Panc1 (cell line): ENCODE data around the gene TCF3. TPM values are rescaled to one million over a fixed set of nuclear protein-coding genes. Genes with fewer than 3 reads are reported as not detected.

Experiments
- ATAC-seq: fragments of 200-7000 bp; cut with Tn5 transposase; 2 replicates; pipeline ENCODE4 v1.9.1; 2020; ENCODE audit warnings: mild to moderate bottlenecking, moderate library complexity
- BruUV-seq: library from RNA; stranded (reverse); fragments of 400-500 nt; replicated peaks from 2 replicates; lab custom pipeline; 2021; lab: Mats Ljungman, UMichigan
- CTCF ChIA-PET: fragments of 300-600 bp; sonication (Branson Sonifier 250); formaldehyde crosslinking; loops from one replicate; lab custom pipeline; 2022; ENCODE audit warnings: antibody characterized with exemption; lab: Charles Lee
- POLR2A ChIA-PET: fragments of 300-600 bp; sonication (Branson Sonifier 250); formaldehyde crosslinking; loops from one replicate; lab custom pipeline; 2022; ENCODE audit warnings: antibody characterized with exemption; lab: Charles Lee
- DNase-seq: peaks from one replicate; pipeline ENCODE4 v3.0.0-alpha.2; 2010; ENCODE audit warnings: low read depth, low spot score
- H3K27ac ChIP-seq: 2 replicates; pipeline ENCODE4 v1.5.1; 2011; ENCODE audit warnings: mild to moderate bottlenecking, low read length, inconsistent platforms
- H3K27me3 ChIP-seq: fragments of 200-500 bp; sonication (Bioruptor generic); 2 replicates; pipeline ENCODE4 v1.6.0; 2014; ENCODE audit warnings: low read length, inconsistent platforms; ENCODE audit not compliant: control insufficient read depth, insufficient read depth
- H3K36me3 ChIP-seq: fragments of 200-500 bp; sonication (Bioruptor generic); 2 replicates; pipeline ENCODE4 v1.5.1; 2014; ENCODE audit warnings: inconsistent platforms, mild to moderate bottlenecking, low read length, moderate library complexity; ENCODE audit not compliant: control insufficient read depth, insufficient read depth
- H3K4me1 ChIP-seq: 2 replicates; pipeline ENCODE4 v1.5.1; 2011; ENCODE audit warnings: inconsistent platforms, mild to moderate bottlenecking, low read length, moderate library complexity; ENCODE audit not compliant: control insufficient read depth, insufficient read depth
- H3K4me3 ChIP-seq, 2 experiments: 2 replicates each; pipeline ENCODE4 v1.5.1; 2011 to 2012; ENCODE audit warnings: low read depth in 2 of 2, low read length in 2 of 2, mild to moderate bottlenecking in 2 of 2, inconsistent platforms in 1 of 2, moderate library complexity in 1 of 2
- H3K9me3 ChIP-seq: fragments of 200-500 bp; sonication (Bioruptor generic); 2 replicates; pipeline ENCODE4 v1.5.1; 2014; ENCODE audit warnings: low read depth, mild to moderate bottlenecking, inconsistent platforms, low read length, moderate library complexity; ENCODE audit not compliant: control insufficient read depth, insufficient read depth
- POLR2AphosphoS5 ChIP-seq: IDR thresholded peaks from 2 replicates; pipeline ENCODE4 v1.6.1; 2012; ENCODE audit warnings: mild to moderate bottlenecking, low read depth, low read length, moderate library complexity
- SIN3A ChIP-seq: IDR thresholded peaks from 2 replicates; pipeline ENCODE4 v1.6.1; 2012; ENCODE audit warnings: low read depth, mild to moderate bottlenecking, low read length, moderate library complexity, borderline replicate concordance; ENCODE audit not compliant: insufficient read depth
- TCF7L2 ChIP-seq: IDR thresholded peaks from 2 replicates; pipeline ENCODE4 v1.6.1; 2011; ENCODE audit warnings: mild to moderate bottlenecking, low read depth, low read length, inconsistent platforms
- in situ Hi-C: cut with HindIII; loops from 2 replicates; pipeline ENCODE4 v1.10.0; 2016; ENCODE audit warnings: low sequenced_read_pairs, low pct_unique_long_range_greater_than_20kb
- intact Hi-C: fragments of 100-400 bp; cut with micrococcal nuclease; formaldehyde crosslinking; loops from one replicate; pipeline ENCODE4 v1.10.0; 2022; ENCODE audit not compliant: unreplicated experiment
- total RNA-seq: library from RNA; stranded (reverse); gene quantifications from one replicate; pipeline ENCODE4 v1.2.1, GENCODE V29; 2021; ENCODE audit not compliant: unreplicated experiment
- TF ChIP-seq, protein P1 (sequence below), 2 experiments: IDR thresholded peaks; 2 replicates each; pipeline ENCODE4 v1.6.1; 2011 to 2012; ENCODE audit warnings: low read depth in 2 of 2, control low read depth in 1 of 2, low read length in 1 of 2, mild to moderate bottlenecking in 1 of 2, moderate library complexity in 1 of 2; ENCODE audit not compliant: insufficient read depth in 1 of 2
- TF ChIP-seq, protein P2 (sequence below): fragments of 450-650 bp; IDR thresholded peaks from 2 replicates; pipeline ENCODE4 v1.5.1; 2017; ENCODE audit warnings: mild to moderate bottlenecking

Gene TCF3
- total RNA-seq, 1 experiment from 2014 or later, result 175 TPM

DNA sequence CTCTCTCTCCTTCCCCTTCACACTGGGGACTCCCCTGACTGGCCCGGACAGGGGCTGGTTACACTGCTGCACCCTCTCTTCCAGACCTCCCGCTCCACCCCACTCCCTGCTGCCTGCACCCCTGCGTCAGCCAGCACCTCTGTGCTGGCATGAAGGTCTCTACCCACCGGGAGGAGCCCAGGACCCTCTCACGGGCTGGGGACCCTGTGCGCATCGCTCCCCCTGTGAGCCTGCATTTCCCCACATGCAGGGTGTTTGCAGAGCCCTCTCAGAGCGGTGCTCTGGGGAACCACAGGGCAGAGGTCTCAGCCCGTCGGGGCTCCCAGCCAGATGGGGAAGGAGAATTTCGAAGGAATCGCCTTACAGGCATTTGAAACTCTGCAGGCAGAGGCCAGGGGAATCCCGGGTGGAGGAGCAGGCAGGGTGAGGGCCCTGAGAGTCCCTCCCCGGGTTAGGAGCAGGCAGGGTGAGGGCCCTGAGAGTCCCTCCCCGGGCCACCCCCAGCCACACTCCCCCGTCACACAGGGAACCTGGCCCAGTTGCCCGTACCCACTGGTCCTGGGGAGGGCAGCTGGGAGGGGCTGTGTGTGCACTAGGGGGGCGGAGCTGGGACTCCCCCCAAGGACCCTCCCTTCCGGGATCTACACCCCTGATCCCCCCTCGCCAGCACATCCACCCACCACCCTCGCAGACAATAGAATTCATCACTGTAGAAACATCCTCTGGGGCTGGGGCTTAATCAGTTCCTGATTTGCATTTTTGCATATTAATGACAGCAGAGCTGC, 16.3 kb upstream of the TCF3 start:
- Histone ChIP-seq H3K36me3 (no peaks in the 10 kb centered on the region), H3K4me1 (peaks cover 19% of the 10 kb centered on the region), H3K9me3 (no peaks in the 10 kb centered on the region), H3K27me3 (no peaks in the 10 kb centered on the region), H3K27ac (peak overlapping the region; percentile 64), H3K4me3 (no peak overlapping the region)
- intact Hi-C loops, result no loop called here
- in situ Hi-C loops, result no loop called here
- CTCF ChIA-PET, result interaction anchor here (0.6 kb wide), 1 partner anchor 189 kb away, joined by 3 read pairs; no protein-coding TSS in a partner anchor
- TF ChIP-seq SIN3A (no peak), POLR2AphosphoS5 (no peak), TCF7L2 (no peak)
- TF ChIP-seq, protein P1, sequence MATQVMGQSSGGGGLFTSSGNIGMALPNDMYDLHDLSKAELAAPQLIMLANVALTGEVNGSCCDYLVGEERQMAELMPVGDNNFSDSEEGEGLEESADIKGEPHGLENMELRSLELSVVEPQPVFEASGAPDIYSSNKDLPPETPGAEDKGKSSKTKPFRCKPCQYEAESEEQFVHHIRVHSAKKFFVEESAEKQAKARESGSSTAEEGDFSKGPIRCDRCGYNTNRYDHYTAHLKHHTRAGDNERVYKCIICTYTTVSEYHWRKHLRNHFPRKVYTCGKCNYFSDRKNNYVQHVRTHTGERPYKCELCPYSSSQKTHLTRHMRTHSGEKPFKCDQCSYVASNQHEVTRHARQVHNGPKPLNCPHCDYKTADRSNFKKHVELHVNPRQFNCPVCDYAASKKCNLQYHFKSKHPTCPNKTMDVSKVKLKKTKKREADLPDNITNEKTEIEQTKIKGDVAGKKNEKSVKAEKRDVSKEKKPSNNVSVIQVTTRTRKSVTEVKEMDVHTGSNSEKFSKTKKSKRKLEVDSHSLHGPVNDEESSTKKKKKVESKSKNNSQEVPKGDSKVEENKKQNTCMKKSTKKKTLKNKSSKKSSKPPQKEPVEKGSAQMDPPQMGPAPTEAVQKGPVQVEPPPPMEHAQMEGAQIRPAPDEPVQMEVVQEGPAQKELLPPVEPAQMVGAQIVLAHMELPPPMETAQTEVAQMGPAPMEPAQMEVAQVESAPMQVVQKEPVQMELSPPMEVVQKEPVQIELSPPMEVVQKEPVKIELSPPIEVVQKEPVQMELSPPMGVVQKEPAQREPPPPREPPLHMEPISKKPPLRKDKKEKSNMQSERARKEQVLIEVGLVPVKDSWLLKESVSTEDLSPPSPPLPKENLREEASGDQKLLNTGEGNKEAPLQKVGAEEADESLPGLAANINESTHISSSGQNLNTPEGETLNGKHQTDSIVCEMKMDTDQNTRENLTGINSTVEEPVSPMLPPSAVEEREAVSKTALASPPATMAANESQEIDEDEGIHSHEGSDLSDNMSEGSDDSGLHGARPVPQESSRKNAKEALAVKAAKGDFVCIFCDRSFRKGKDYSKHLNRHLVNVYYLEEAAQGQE (IDR thresholded peaks at IDR 0.05; ENCODE audit: insufficient read depth in 1 of 2, low read depth in 2 of 2, low read length in 1 of 2), result no peak
- ATAC-seq, result peak; percentile 50
- no peak for DNase-seq
- BruUV-seq, result no TSS peak
- POLR2A ChIA-PET, result no interaction called here

DNA sequence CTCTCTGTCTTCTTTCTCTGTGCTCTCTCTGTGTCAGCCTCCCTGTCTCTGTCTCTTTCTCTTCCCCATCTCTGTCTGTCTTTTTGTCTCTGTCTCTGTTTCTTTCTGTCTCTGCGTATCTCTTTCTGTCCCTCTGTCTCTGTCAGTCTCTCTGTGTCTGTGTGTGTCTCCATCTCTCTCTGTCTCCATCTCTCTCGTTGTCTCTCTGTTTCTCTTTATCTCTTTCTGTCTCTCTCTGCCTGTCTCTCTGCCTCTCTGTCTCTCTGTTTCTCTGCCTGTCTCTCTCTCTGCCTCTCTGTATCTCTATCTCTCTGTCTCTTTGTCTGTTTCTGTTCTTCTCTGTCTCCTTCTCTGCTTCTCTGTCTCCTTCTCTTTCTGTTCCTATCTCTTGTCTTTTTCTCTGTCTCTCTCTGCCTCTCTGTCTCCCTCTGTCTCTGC, 15.7 kb upstream of the TCF3 start:
- no peak for ATAC-seq
- Histone ChIP-seq H3K27me3 (no peaks in the 10 kb centered on the region), H3K4me1 (peaks cover 15% of the 10 kb centered on the region), H3K27ac (peak overlapping the region; percentile 64), H3K4me3 (no peak overlapping the region), H3K9me3 (no peaks in the 10 kb centered on the region), H3K36me3 (no peaks in the 10 kb centered on the region)
- DNase-seq, result no peak
- intact Hi-C loops, result no loop called here
- in situ Hi-C loops, result no loop called here
- TF ChIP-seq SIN3A (no peak), POLR2AphosphoS5 (no peak)
- TF ChIP-seq, protein P1 (IDR thresholded peaks at IDR 0.05; ENCODE audit: insufficient read depth in 1 of 2, low read depth in 2 of 2, low read length in 1 of 2), result no peak
- TF ChIP-seq, protein P2, sequence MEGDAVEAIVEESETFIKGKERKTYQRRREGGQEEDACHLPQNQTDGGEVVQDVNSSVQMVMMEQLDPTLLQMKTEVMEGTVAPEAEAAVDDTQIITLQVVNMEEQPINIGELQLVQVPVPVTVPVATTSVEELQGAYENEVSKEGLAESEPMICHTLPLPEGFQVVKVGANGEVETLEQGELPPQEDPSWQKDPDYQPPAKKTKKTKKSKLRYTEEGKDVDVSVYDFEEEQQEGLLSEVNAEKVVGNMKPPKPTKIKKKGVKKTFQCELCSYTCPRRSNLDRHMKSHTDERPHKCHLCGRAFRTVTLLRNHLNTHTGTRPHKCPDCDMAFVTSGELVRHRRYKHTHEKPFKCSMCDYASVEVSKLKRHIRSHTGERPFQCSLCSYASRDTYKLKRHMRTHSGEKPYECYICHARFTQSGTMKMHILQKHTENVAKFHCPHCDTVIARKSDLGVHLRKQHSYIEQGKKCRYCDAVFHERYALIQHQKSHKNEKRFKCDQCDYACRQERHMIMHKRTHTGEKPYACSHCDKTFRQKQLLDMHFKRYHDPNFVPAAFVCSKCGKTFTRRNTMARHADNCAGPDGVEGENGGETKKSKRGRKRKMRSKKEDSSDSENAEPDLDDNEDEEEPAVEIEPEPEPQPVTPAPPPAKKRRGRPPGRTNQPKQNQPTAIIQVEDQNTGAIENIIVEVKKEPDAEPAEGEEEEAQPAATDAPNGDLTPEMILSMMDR, result no peak
- no TSS peak for BruUV-seq
- CTCF ChIA-PET, result no interaction called here
- POLR2A ChIA-PET, result no interaction called here
